ENCODE results near the gene UNC45A. TPM values are rescaled to one million over a fixed set of nuclear protein-coding genes. Genes with fewer than 3 reads are reported as not detected.
A peak's percentile ranks its signal among the peaks of the same experiment; 100 is the strongest.

UNC45A gene
- total RNA-seq, 1 donor from 2014 or later = 70.9 TPM

GRCh38 chr15:90959894-90960293 lies 24.8 kb downstream of the UNC45A start:
- Mint-ChIP-seq H3K27me3 (ENCODE audit: low read depth) (no peaks in the 10 kb centered on the region), H3K4me3 (ENCODE audit: unreplicated experiment) (peak overlapping the region; percentile 38), H3K36me3 (ENCODE audit: low read depth) (peaks cover 23% of the 10 kb centered on the region), H3K9me3 (ENCODE audit: low read depth) (no peaks in the 10 kb centered on the region), H3K4me1 (ENCODE audit: low read depth) (peaks cover 31% of the 10 kb centered on the region), H3K27ac (ENCODE audit: unreplicated experiment) (peak overlapping the region; percentile 87)
- TF ChIP-seq CTCF (IDR thresholded peaks at IDR 0.05) = no peak
- no peak for DNase-seq (ENCODE audit: low spot score)

GRCh38 chr15:90960298-90961091 lies 25.4 kb downstream of the UNC45A start:
- H3K27ac Mint-ChIP-seq (ENCODE audit: unreplicated experiment) = peak overlapping the region; percentile 56
- H3K4me1 Mint-ChIP-seq (ENCODE audit: low read depth) = peaks cover 31% of the 10 kb centered on the region

GRCh38 chr15:90962021-90962420 lies 26.9 kb downstream of the UNC45A start:
- H3K36me3 Mint-ChIP-seq (ENCODE audit: low read depth) = peaks cover 30% of the 10 kb centered on the region
- TF ChIP-seq CTCF (IDR thresholded peaks at IDR 0.05) = no peak
- no peak for DNase-seq (ENCODE audit: low spot score)
- no peak overlapping the region for H3K27ac Mint-ChIP-seq (ENCODE audit: unreplicated experiment)
- H3K4me1 Mint-ChIP-seq (ENCODE audit: low read depth) = peaks cover 22% of the 10 kb centered on the region
- no peaks in the 10 kb centered on the region for H3K9me3 Mint-ChIP-seq (ENCODE audit: low read depth)
- H3K27me3 Mint-ChIP-seq (ENCODE audit: low read depth) = no peaks in the 10 kb centered on the region
- no peak overlapping the region for H3K4me3 Mint-ChIP-seq (ENCODE audit: unreplicated experiment)

More at GRCh38 chr15:90960298-90961091, 25.4 kb downstream of the UNC45A start:
- no peaks in the 10 kb centered on the region for H3K9me3 Mint-ChIP-seq (ENCODE audit: low read depth)
- no peak for TF ChIP-seq CTCF (IDR thresholded peaks at IDR 0.05)
- H3K4me3 Mint-ChIP-seq (ENCODE audit: unreplicated experiment) = no peak overlapping the region
- no peak for DNase-seq (ENCODE audit: low spot score)
- H3K36me3 Mint-ChIP-seq (ENCODE audit: low read depth) = peaks cover 25% of the 10 kb centered on the region
- H3K27me3 Mint-ChIP-seq (ENCODE audit: low read depth) = no peaks in the 10 kb centered on the region

GRCh38 chr15:90966262-90966661 lies 31.2 kb downstream of the UNC45A start:
- Mint-ChIP-seq H3K4me1 (ENCODE audit: low read depth) (no peaks in the 10 kb centered on the region), H3K27me3 (ENCODE audit: low read depth) (no peaks in the 10 kb centered on the region), H3K27ac (ENCODE audit: unreplicated experiment) (no peak overlapping the region), H3K9me3 (ENCODE audit: low read depth) (no peaks in the 10 kb centered on the region), H3K36me3 (ENCODE audit: low read depth) (peaks cover 32% of the 10 kb centered on the region), H3K4me3 (ENCODE audit: unreplicated experiment) (no peak overlapping the region)
- no peak for TF ChIP-seq CTCF (IDR thresholded peaks at IDR 0.05)
- no peak for DNase-seq (ENCODE audit: low spot score)

- Mint-ChIP-seq H3K4me3 (ENCODE audit: unreplicated experiment) (no peak overlapping the region), H3K27me3 (ENCODE audit: low read depth) (no peaks in the 10 kb centered on the region), H3K36me3 (ENCODE audit: low read depth) (peaks cover 23% of the 10 kb centered on the region), H3K4me1 (ENCODE audit: low read depth) (no peaks in the 10 kb centered on the region), H3K27ac (ENCODE audit: unreplicated experiment) (no peak overlapping the region), H3K9me3 (ENCODE audit: low read depth) (no peaks in the 10 kb centered on the region)
- TF ChIP-seq CTCF (IDR thresholded peaks at IDR 0.05) = no peak
- no peak for DNase-seq (ENCODE audit: low spot score)
Measured at GRCh38 chr15:90967206-90967605, 32.1 kb downstream of the UNC45A start.
